Esophagus muscularis mucosa (tissue), 4 donors: ENCODE results near the gene HBG2.

Experiments used
- EP300 ChIP-seq: sonication (generic); formaldehyde crosslinking; IDR thresholded peaks from one replicate; pipeline ENCODE4 v1.6.1; 2017; ENCODE audit warnings: antibody characterized with exemption
- POLR2A ChIP-seq: fragments of 450-650 bp; IDR thresholded peaks from one replicate; pipeline ENCODE4 v1.6.1; 2017; ENCODE audit warnings: antibody characterized with exemption, moderate library complexity, mild to moderate bottlenecking, low read depth
- POLR2AphosphoS5 ChIP-seq, 2 donors: sonication (generic); formaldehyde crosslinking; IDR thresholded peaks; one replicate each; pipeline ENCODE4 v1.6.1; 2017; ENCODE audit warnings: antibody characterized with exemption in 2 of 2
- TF ChIP-seq, protein P1 (sequence below), 3 experiments: fragments of 200-600 bp in 2 of 3; fragments of 450-650 bp in 1 of 3; sonication (generic) in 2 of 3; IDR thresholded peaks; one replicate each; pipeline ENCODE4 v1.5.1; 2017 to 2019; ENCODE audit warnings: antibody characterized with exemption in 3 of 3, mild to moderate bottlenecking in 2 of 3, moderate library complexity in 1 of 3

DNA sequence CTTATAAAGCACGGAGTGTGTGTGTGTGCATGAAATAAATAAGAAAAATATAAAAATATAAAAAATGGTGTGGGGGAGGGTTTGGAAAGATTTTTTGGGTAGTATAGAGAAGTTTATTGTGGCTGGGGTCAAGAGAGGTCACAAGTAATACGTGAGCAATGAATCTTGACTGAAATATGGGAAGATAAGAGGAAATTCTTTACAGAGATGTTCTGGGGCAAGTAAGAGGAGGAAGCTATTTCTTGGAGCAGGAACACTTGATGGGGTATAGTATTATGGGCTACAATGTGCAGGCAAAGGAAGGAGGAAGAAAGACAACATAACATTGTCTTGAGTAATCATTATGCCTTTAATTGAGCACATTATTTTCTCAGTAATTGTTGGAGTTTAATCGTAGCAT is 22.4 kb downstream of the HBG2 start:
- TF ChIP-seq, protein P1, sequence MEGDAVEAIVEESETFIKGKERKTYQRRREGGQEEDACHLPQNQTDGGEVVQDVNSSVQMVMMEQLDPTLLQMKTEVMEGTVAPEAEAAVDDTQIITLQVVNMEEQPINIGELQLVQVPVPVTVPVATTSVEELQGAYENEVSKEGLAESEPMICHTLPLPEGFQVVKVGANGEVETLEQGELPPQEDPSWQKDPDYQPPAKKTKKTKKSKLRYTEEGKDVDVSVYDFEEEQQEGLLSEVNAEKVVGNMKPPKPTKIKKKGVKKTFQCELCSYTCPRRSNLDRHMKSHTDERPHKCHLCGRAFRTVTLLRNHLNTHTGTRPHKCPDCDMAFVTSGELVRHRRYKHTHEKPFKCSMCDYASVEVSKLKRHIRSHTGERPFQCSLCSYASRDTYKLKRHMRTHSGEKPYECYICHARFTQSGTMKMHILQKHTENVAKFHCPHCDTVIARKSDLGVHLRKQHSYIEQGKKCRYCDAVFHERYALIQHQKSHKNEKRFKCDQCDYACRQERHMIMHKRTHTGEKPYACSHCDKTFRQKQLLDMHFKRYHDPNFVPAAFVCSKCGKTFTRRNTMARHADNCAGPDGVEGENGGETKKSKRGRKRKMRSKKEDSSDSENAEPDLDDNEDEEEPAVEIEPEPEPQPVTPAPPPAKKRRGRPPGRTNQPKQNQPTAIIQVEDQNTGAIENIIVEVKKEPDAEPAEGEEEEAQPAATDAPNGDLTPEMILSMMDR (IDR thresholded peaks at IDR 0.05), result no peak
- TF ChIP-seq POLR2A (no peak), EP300 (no peak), POLR2AphosphoS5 (IDR thresholded peaks at IDR 0.05) (no peak)
